Thymus (tissue), 14 donors: Measurements from ENCODE around the gene NT5DC4. TPM values are rescaled to one million over a fixed set of nuclear protein-coding genes. Genes with fewer than 3 reads are reported as not detected.

Source experiments
- DNase-seq, 9 donors: peaks; one replicate each; pipeline ENCODE4 v3.0.0-alpha.2; 2013; ENCODE audit warnings: low spot score in 9 of 9, low read depth in 6 of 9, missing footprints in 1 of 9
- H3K27ac ChIP-seq, 2 donors: one replicate each; pipeline ENCODE4 v1.5.1; 2013; ENCODE audit warnings: control low read depth in 1 of 2, low read depth in 1 of 2, low read length in 1 of 2, mild to moderate bottlenecking in 1 of 2, moderate library complexity in 1 of 2
- H3K27me3 ChIP-seq, 2 donors: one replicate each; pipeline ENCODE4 v1.5.1; 2013; ENCODE audit warnings: low read length in 1 of 2; ENCODE audit not compliant: control insufficient read depth in 2 of 2, insufficient read depth in 1 of 2
- H3K36me3 ChIP-seq, 2 donors: one replicate each; pipeline ENCODE4 v1.5.1; 2013; ENCODE audit warnings: low read length in 1 of 2, mild to moderate bottlenecking in 1 of 2, moderate library complexity in 1 of 2; ENCODE audit not compliant: control insufficient read depth in 2 of 2, insufficient read depth in 2 of 2
- H3K4me1 ChIP-seq, 2 donors: one replicate each; pipeline ENCODE4 v1.5.1; 2013; ENCODE audit warnings: low read length in 2 of 2; ENCODE audit not compliant: control insufficient read depth in 2 of 2, insufficient read depth in 2 of 2
- H3K4me3 ChIP-seq, 2 donors: one replicate each; pipeline ENCODE4 v1.5.1; 2013; ENCODE audit warnings: low read length in 2 of 2, control low read depth in 1 of 2, mild to moderate bottlenecking in 1 of 2
- H3K9me3 ChIP-seq, 2 donors: one replicate each; pipeline ENCODE4 v1.5.1; 2013; ENCODE audit warnings: low read length in 1 of 2, mild to moderate bottlenecking in 1 of 2; ENCODE audit not compliant: control insufficient read depth in 2 of 2, insufficient read depth in 1 of 2
- WGBS: extraction: QIAGEN DNeasy Blood & Tissue Kit; methylation state at CpG from one replicate; pipeline ENCODE4 v1.1.7; 2013; 5-methylcytosine and 5-hydroxymethylcytosine counted together
- long read RNA-seq, 10 donors: transcript quantifications; one replicate each; lab custom pipeline, GENCODE V29; 2026
- polyA plus RNA-seq: library from polyadenylated mRNA; stranded (reverse); fragments of 200-250 nt; gene quantifications from one replicate; pipeline ENCODE4 v1.2.3, GENCODE V29; 2013
- total RNA-seq: library from RNA; stranded (reverse); fragments of 120-200 nt; gene quantifications from one replicate; pipeline ENCODE4 v1.2.4, GENCODE V29; 2013
- donor health status: healthy.

The NT5DC4 gene
- total RNA-seq, result 0.85 TPM
- polyA plus RNA-seq, result 0.25 TPM
- long read RNA-seq, donor 1, result 0 reads
- long read RNA-seq, donor 2, result 0 reads
- long read RNA-seq, donor 3, result 0 reads
- long read RNA-seq, donor 4, partial matches to known transcripts, result 13 of 13 reads
- long read RNA-seq, donor 4, other reads (novel, unspliced or antisense), result 0 of 13 reads
- long read RNA-seq, donor 5, partial matches to known transcripts, result 16 of 24 reads
- long read RNA-seq, donor 5, other reads (novel, unspliced or antisense), result 8 of 24 reads
- long read RNA-seq, donor 6, partial matches to known transcripts, result 19 of 26 reads
- long read RNA-seq, donor 6, other reads (novel, unspliced or antisense), result 7 of 26 reads
- long read RNA-seq, donor 7, result 0 reads
- long read RNA-seq, donor 8, result 0 reads
- long read RNA-seq, donor 9, partial matches to known transcripts, result 7 of 7 reads
- long read RNA-seq, donor 9, other reads (novel, unspliced or antisense), result 0 of 7 reads
- long read RNA-seq, donor 10, partial matches to known transcripts, result 7 of 14 reads
- long read RNA-seq, donor 10, other reads (novel, unspliced or antisense), result 7 of 14 reads

GRCh38 chr2:112720785-112721184 is at the start of gene NT5DC4:
Gene NT5DC4, plus strand, starts transcription at chr2:112721020. Its CDS starts 60 bp downstream, at chr2:112721080.
- WGBS, result 98% methylated on average over 6 of the region's 6 CpGs
- no peaks in the 10 kb centered on the region for H3K9me3 ChIP-seq
- no peak for DNase-seq
- H3K4me3 ChIP-seq, result no peak within 1 kb of the TSS
- peaks cover 0 to 2% of the 10 kb centered on the region in 2 donors for H3K27me3 ChIP-seq
- no peaks in the 10 kb centered on the region for H3K36me3 ChIP-seq
- H3K27ac ChIP-seq, result no peak within 1 kb of the TSS
- H3K4me1 ChIP-seq, result no peaks in the 10 kb centered on the region

GRCh38 chr2:112671801-112672200 is 49.0 kb upstream of the NT5DC4 start:
- Histone ChIP-seq H3K4me3 (no peak overlapping the region), H3K27ac (no peak overlapping the region), H3K9me3 (no peaks in the 10 kb centered on the region), H3K36me3 (no peaks in the 10 kb centered on the region), H3K27me3 (no peaks in the 10 kb centered on the region), H3K4me1 (no peaks in the 10 kb centered on the region)
- 97% methylated on average over 2 of the region's 2 CpGs for WGBS
- DNase-seq, result no peak

GRCh38 chr2:112673008-112673407 is 47.8 kb upstream of the NT5DC4 start:
- no peaks in the 10 kb centered on the region for H3K27me3 ChIP-seq
- WGBS, result 100% methylated on average over 1 of the region's 1 CpG
- H3K27ac ChIP-seq, result no peak overlapping the region
- no peak overlapping the region for H3K4me3 ChIP-seq
- no peaks in the 10 kb centered on the region for H3K9me3 ChIP-seq
- DNase-seq, result no peak
- H3K4me1 ChIP-seq, result no peaks in the 10 kb centered on the region
- no peaks in the 10 kb centered on the region for H3K36me3 ChIP-seq

DNA sequence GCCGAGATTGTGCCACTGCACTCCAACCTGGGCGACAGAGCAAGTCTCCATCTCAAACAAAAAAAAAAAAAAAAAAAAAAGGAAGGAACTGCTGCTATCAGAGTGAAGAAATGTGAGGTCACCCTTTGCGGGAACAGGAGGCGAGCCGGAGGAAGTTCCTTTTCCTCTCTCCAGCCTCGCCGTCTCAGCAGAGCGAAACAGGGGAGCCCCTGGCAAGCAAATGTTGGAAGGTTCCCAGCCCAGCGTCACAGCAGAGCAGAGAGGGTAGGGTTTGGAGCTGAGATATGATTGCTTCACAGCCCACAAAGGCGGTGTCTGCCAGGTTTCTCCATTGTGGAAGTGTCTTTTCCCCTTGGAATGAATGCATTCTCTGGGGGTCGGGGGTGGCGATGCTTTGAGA is 46.6 kb upstream of the NT5DC4 start:
- no peaks in the 10 kb centered on the region for H3K36me3 ChIP-seq
- no peak overlapping the region for H3K4me3 ChIP-seq
- no peak for DNase-seq
- 14% methylated on average over 12 of the region's 12 CpGs for WGBS
- no peaks in the 10 kb centered on the region for H3K4me1 ChIP-seq
- no peaks in the 10 kb centered on the region for H3K9me3 ChIP-seq
- H3K27ac ChIP-seq, result no peak overlapping the region
- H3K27me3 ChIP-seq, result no peaks in the 10 kb centered on the region

DNA sequence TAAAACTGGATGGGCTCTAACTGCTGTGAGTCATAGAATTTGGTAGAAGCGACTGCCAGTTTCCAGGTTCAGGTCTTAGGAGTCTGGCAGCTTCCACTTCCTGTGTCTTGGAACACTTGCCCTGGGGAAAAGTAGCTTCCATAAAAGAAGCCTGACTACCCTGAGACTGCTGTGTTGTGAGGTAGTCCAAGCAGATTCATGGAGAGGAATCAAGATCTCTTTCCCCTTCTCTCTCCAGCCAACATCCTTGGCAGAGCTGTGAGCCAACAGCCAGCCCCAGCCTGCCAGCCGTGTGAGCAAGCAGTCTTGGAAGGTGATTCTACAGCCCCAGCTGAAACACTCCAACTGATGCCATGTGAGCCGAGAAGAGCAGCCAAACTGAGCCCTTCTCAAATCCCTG is 41.3 kb upstream of the NT5DC4 start:
- H3K27ac ChIP-seq, result no peak overlapping the region
- no peaks in the 10 kb centered on the region for H3K9me3 ChIP-seq
- WGBS, result 94% methylated on average over 3 of the region's 3 CpGs
- H3K27me3 ChIP-seq, result no peaks in the 10 kb centered on the region
- no peak overlapping the region for H3K4me3 ChIP-seq
- no peaks in the 10 kb centered on the region for H3K4me1 ChIP-seq
- H3K36me3 ChIP-seq, result no peaks in the 10 kb centered on the region
- no peak for DNase-seq

DNA sequence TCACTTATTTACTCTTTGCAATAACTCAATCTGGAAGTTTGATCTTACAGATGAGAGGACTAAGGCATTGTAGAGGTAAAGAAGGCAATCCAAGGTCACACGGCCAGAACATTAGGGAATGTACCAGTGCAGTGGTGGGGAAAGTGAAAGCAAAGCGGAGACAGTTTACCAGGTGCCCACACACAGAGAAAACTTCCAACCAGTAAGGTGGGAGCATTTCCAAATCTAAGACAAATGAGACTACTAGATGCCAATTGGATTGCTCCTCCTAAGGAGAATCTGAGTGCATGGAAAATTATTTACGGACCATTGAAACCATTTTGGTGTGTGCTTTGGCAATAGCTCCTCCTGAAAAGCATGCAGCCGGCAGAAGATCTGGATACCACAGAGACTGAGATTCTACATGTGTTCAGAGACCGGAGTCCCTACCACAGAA is 40.1 kb upstream of the NT5DC4 start:
- no peaks in the 10 kb centered on the region for H3K27me3 ChIP-seq
- H3K4me1 ChIP-seq, result no peaks in the 10 kb centered on the region
- H3K4me3 ChIP-seq, result no peak overlapping the region
- no peaks in the 10 kb centered on the region for H3K36me3 ChIP-seq
- H3K9me3 ChIP-seq, result no peaks in the 10 kb centered on the region
- 90% methylated on average over 5 of the region's 5 CpGs for WGBS
- no peak overlapping the region for H3K27ac ChIP-seq
- DNase-seq, result no peak

GRCh38 chr2:112682101-112682500 is 38.7 kb upstream of the NT5DC4 start:
- Histone ChIP-seq H3K36me3 (no peaks in the 10 kb centered on the region), H3K4me3 (no peak overlapping the region), H3K27ac (no peak overlapping the region), H3K27me3 (no peaks in the 10 kb centered on the region), H3K9me3 (no peaks in the 10 kb centered on the region), H3K4me1 (peaks cover 0 to 5% of the 10 kb centered on the region in 2 donors)
- 95% methylated on average over 7 of the region's 7 CpGs for WGBS
- no peak for DNase-seq

DNA sequence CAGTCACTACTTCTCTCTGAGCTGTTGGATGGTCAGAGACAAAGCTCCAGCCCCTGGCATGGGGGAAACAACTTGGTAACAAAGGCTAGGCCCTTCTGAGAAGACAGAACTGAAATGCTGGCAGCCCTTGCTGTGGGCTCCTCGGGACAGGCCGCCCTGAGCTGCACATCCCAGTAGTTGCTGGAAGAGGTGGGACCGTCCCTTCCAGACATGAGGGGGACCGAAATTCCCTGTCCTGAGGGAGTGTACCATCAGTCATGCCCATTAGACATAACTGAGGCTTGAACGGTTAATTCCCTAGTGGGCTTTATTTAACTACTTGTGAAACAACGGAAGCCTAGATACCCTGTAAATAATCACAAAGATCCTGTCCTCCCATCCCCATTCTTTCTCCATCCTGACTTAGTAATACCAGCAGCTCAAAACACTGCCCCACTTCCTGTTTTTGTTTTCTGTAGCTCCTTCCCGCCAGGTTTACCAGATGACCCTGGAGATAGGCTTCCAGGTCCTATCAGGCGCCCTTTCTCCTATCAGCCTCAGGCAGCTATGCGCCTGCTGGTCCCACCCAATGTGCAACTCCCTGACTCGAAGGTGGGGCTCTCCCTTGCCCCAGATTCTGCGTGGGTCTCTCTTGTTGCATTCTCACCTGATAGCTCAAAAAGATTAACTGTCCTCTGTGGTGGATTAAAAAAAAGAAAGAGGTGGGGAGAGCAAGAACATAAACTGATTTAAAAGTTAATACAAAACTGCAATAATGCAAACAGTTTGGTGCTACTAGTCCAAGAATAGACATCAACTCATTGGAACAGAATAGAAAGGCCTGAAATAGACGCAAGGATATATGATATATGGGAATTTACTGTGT is 37.0 kb upstream of the NT5DC4 start:
- H3K4me3 ChIP-seq, result no peak overlapping the region
- no peaks in the 10 kb centered on the region for H3K9me3 ChIP-seq
- H3K27ac ChIP-seq, result peak overlapping the region in 1 of 2 donors; percentile 8
- WGBS, result 95% methylated on average over 12 of the region's 12 CpGs
- no peak for DNase-seq
- H3K36me3 ChIP-seq, result no peaks in the 10 kb centered on the region
- peaks cover 0 to 5% of the 10 kb centered on the region in 2 donors for H3K4me1 ChIP-seq
- H3K27me3 ChIP-seq, result no peaks in the 10 kb centered on the region

- 88% methylated on average over 3 of the region's 3 CpGs for WGBS
- Histone ChIP-seq H3K4me3 (no peak overlapping the region), H3K36me3 (no peaks in the 10 kb centered on the region), H3K9me3 (no peaks in the 10 kb centered on the region), H3K27me3 (no peaks in the 10 kb centered on the region), H3K4me1 (peaks cover 0 to 5% of the 10 kb centered on the region in 2 donors), H3K27ac (no peak overlapping the region)
- no peak for DNase-seq
These were observed 36.4 kb upstream of the NT5DC4 start for GRCh38 chr2:112684415-112684775.
